HG03442 (cell line): ENCODE measurements around the gene IQCM.

Source experiments
- ATAC-seq: cut with Tn5 transposase; IDR thresholded peaks from one replicate; pipeline ENCODE4 v1.9.1; 2021; ENCODE audit warnings: mild to moderate bottlenecking, moderate library complexity; ENCODE audit not compliant: unreplicated experiment

Gene IQCM

DNA sequence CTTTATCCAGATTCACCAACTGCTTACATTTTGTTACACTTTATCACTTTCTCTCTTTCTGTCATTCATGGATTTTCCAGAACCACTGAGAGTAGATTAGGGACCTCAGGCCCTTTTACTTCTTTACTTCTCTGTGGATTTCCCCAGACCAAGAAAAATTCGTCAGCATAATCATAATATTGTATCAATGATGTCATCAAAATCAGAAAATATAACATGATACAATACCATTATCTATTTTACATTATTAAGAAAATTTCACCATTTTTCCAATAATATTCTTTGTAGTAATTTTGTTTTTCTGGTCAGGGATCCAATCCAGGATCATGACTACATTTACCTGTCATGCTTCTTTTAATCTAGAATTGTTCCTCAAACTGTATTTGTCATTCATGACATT is 494.2 kb downstream of the IQCM start:
- ATAC-seq = no peak

DNA sequence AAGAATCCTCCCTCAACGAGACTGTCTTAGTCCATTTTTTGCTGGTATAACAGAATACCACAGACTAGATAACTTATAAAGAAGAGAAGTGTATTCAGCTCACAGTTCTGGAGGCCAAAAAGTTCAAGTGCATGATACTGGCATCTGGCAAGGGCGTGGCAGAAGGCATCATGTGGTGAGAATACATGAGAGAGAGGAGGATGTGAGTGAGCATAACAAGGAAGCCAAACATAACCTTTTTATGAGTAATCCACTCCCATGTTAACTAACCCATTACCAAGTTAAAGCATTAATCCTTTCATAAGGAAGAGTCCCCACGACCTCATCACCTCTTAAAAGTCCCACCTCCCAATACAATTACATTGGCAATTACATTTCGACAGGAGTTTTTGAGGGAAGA is 504.6 kb downstream of the IQCM start:
- no peak for ATAC-seq

DNA sequence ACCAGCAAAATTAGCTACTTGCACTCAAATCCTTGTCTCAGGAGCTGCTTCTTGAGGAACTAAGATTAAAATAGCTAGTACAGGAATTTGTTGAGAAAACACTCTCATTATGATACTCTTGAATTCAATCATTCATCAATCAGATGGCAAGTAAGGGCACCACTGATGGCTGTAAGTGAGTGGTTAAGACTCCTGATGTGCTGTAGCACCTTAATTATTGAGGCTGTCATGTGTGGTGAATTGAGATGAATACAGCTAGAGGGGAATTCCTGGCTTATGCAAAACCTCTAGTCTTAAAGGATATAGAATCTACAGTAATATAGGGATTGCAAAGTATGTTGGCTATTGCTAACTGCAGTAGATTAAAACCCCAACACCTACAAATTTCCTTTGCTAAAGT is 509.1 kb downstream of the IQCM start:
- no peak for ATAC-seq
